ENCODE results near the gene SURF1. TPM values are rescaled to one million over a fixed set of nuclear protein-coding genes. Genes with fewer than 3 reads are reported as not detected.

The SURF1 gene
- total and polyA plus RNA-seq, 10 of the 15 experiments (the other 5 are each of a cell fraction or from before 2014, with no cell fraction given): 17.9 to 46.4 (median 29.6) TPM

- no peak overlapping the region for H2AFZ ChIP-seq (ENCODE audit: control insufficient read depth, low read depth, low read length)
- RAD21 ChIA-PET (ENCODE audit: unreplicated experiment): no interaction called here
- POLR2A ChIA-PET: no interaction called here
- no peaks in the 10 kb centered on the region; the same call in 2 of the 3 replicates for H3K9me3 ChIP-seq (replicated peaks; ENCODE audit: control insufficient read depth, insufficient read depth, low read length)
- H3K4me3 ChIP-seq: no peak overlapping the region
- no peaks in the 10 kb centered on the region for H3K4me1 ChIP-seq (ENCODE audit: control insufficient read depth, insufficient read depth, low read length)
- FAIRE-seq (no peak), ATAC-seq (no peak), DNase-seq (ENCODE audit: low read depth, low spot score) (no peak)
- intact Hi-C loops (cut with micrococcal nuclease; ENCODE audit: unreplicated experiment) (loop anchor here (10.0 kb wide), 1 partner anchor 138 kb away; no protein-coding TSS in a partner anchor), in situ Hi-C loops (cut with MboI) (no loop called here)
- H4K20me1 ChIP-seq (ENCODE audit: control insufficient read depth, insufficient read depth): no peaks in the 10 kb centered on the region
- no peak overlapping the region for H3K4me2 ChIP-seq (ENCODE audit: control insufficient read depth, insufficient read depth)
- SMC1A ChIA-PET (ENCODE audit: uncharacterized antibody, unreplicated experiment): no interaction called here
- CTCF ChIA-PET: no interaction called here
- no peaks in the 10 kb centered on the region for H3K79me2 ChIP-seq (ENCODE audit: control insufficient read depth, insufficient read depth, low read length)
- H3K36me3 ChIP-seq (ENCODE audit: control insufficient read depth in 2 of 2, insufficient read depth in 2 of 2, low read length in 1 of 2): no peaks in the 10 kb centered on the region
- H3K27me3 ChIP-seq (replicated peaks in 1 of 2; ENCODE audit: control insufficient read depth in 2 of 2, insufficient read depth in 2 of 2, low read length in 1 of 2): no peaks in the 10 kb centered on the region
- H3K9ac ChIP-seq (ENCODE audit: control insufficient read depth, insufficient read depth, low read length): no peak overlapping the region
- TF ChIP-seq POLR2A (IDR thresholded peaks at IDR 0.05; ENCODE audit: low read depth, low read length): no peak
- no TSS peak for BruUV-seq (replicated peaks)
- no peak overlapping the region for H3K27ac ChIP-seq (ENCODE audit: control insufficient read depth, insufficient read depth)
- WGBS (ENCODE audit: insufficient coverage, insufficient replicate concordance, low lambda C conversion rate, missing lambda C conversion rate): 52% methylated on average over 10 of the region's 10 CpGs
Observed at GRCh38 chr9:133323211-133323610, 33.1 kb downstream of the SURF1 start.

- Histone ChIP-seq H3K4me3 (no peak overlapping the region), H2AFZ (ENCODE audit: control insufficient read depth, low read depth, low read length) (no peak overlapping the region), H3K27ac (ENCODE audit: control insufficient read depth, insufficient read depth) (no peak overlapping the region), H4K20me1 (ENCODE audit: control insufficient read depth, insufficient read depth) (no peaks in the 10 kb centered on the region), H3K36me3 (ENCODE audit: control insufficient read depth in 2 of 2, insufficient read depth in 2 of 2, low read length in 1 of 2) (no peaks in the 10 kb centered on the region), H3K27me3 (replicated peaks in 1 of 2; ENCODE audit: control insufficient read depth in 2 of 2, insufficient read depth in 2 of 2, low read length in 1 of 2) (no peaks in the 10 kb centered on the region), H3K9me3 (replicated peaks; ENCODE audit: control insufficient read depth, insufficient read depth, low read length) (no peaks in the 10 kb centered on the region; the same call in 2 of the 3 replicates), H3K4me1 (ENCODE audit: control insufficient read depth, insufficient read depth, low read length) (no peaks in the 10 kb centered on the region), H3K4me2 (ENCODE audit: control insufficient read depth, insufficient read depth) (no peak overlapping the region), H3K9ac (ENCODE audit: control insufficient read depth, insufficient read depth, low read length) (no peak overlapping the region), H3K79me2 (ENCODE audit: control insufficient read depth, insufficient read depth, low read length) (no peaks in the 10 kb centered on the region)
- RAD21 ChIA-PET (ENCODE audit: unreplicated experiment): no interaction called here
- intact Hi-C loops (cut with micrococcal nuclease; ENCODE audit: unreplicated experiment) (loop anchor here (10.0 kb wide), 1 partner anchor 138 kb away; no protein-coding TSS in a partner anchor), in situ Hi-C loops (cut with MboI) (no loop called here)
- FAIRE-seq: no peak
- 34% methylated on average over 14 of the region's 14 CpGs for WGBS (ENCODE audit: insufficient coverage, insufficient replicate concordance, low lambda C conversion rate, missing lambda C conversion rate)
- ATAC-seq: no peak
- CTCF ChIA-PET: no interaction called here
- POLR2A ChIA-PET: no interaction called here
- SMC1A ChIA-PET (ENCODE audit: uncharacterized antibody, unreplicated experiment): no interaction called here
- DNase-seq (ENCODE audit: low read depth, low spot score): no peak
- TF ChIP-seq POLR2A (IDR thresholded peaks at IDR 0.05; ENCODE audit: low read depth, low read length) (no peak), IRF5 (IDR thresholded peaks at IDR 0.05; ENCODE audit: borderline replicate concordance) (no peak), NFIC (IDR thresholded peaks at IDR 0.05; ENCODE audit: low read depth, low read length) (no peak), MYB (IDR thresholded peaks at IDR 0.05; ENCODE audit: borderline replicate concordance, low read depth, low read length) (no peak)
- TF ChIP-seq, protein P1, sequence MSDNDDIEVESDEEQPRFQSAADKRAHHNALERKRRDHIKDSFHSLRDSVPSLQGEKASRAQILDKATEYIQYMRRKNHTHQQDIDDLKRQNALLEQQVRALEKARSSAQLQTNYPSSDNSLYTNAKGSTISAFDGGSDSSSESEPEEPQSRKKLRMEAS (IDR thresholded peaks at IDR 0.05; ENCODE audit: low read depth, low read length): no peak
- BruUV-seq (replicated peaks): no TSS peak
Observed at GRCh38 chr9:133322701-133323100, 33.6 kb downstream of the SURF1 start.
